Right kidney (tissue), 9 donors: ENCODE data around the gene NOVA1.
A peak's percentile ranks its signal among the peaks of the same experiment; 100 is the strongest.
"Not testable (repeated sequence)": the region's sequence is repeated elsewhere in the genome, so short reads cannot be mapped to it uniquely, and the experiment has no call there.

ENCODE experiments used
- DNase-seq: peaks from one replicate; pipeline ENCODE4 v3.0.0-alpha.2; 2016
- long read RNA-seq, 8 donors: transcript quantifications; one replicate each; lab custom pipeline, GENCODE V29; 2026

The NOVA1 gene, protein sequence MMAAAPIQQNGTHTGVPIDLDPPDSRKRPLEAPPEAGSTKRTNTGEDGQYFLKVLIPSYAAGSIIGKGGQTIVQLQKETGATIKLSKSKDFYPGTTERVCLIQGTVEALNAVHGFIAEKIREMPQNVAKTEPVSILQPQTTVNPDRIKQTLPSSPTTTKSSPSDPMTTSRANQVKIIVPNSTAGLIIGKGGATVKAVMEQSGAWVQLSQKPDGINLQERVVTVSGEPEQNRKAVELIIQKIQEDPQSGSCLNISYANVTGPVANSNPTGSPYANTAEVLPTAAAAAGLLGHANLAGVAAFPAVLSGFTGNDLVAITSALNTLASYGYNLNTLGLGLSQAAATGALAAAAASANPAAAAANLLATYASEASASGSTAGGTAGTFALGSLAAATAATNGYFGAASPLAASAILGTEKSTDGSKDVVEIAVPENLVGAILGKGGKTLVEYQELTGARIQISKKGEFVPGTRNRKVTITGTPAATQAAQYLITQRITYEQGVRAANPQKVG
- long read RNA-seq, donor 1, full-length matches to known transcripts = 2 of 2 reads
- long read RNA-seq, donor 1, partial matches to known transcripts = 0 of 2 reads
- long read RNA-seq, donor 1, other reads (novel, unspliced or antisense) = 0 of 2 reads
- long read RNA-seq, donor 2, full-length matches to known transcripts = 3 of 3 reads
- long read RNA-seq, donor 2, partial matches to known transcripts = 0 of 3 reads
- long read RNA-seq, donor 2, other reads (novel, unspliced or antisense) = 0 of 3 reads
- long read RNA-seq, donor 3, partial matches to known transcripts = 0 of 4 reads
- long read RNA-seq, donor 3, other reads (novel, unspliced or antisense) = 0 of 4 reads
- long read RNA-seq, donor 4, partial matches to known transcripts = 0 of 5 reads
- long read RNA-seq, donor 4, other reads (novel, unspliced or antisense) = 0 of 5 reads
- long read RNA-seq, donor 5, partial matches to known transcripts = 0 of 3 reads
- long read RNA-seq, donor 5, other reads (novel, unspliced or antisense) = 0 of 3 reads
- long read RNA-seq, donor 6, partial matches to known transcripts = 0 of 6 reads
- long read RNA-seq, donor 6, other reads (novel, unspliced or antisense) = 0 of 6 reads
- long read RNA-seq, donor 7 = 0 reads
- long read RNA-seq, donor 8, partial matches to known transcripts = 0 of 5 reads
- long read RNA-seq, donor 8, other reads (novel, unspliced or antisense) = 0 of 5 reads

DNA sequence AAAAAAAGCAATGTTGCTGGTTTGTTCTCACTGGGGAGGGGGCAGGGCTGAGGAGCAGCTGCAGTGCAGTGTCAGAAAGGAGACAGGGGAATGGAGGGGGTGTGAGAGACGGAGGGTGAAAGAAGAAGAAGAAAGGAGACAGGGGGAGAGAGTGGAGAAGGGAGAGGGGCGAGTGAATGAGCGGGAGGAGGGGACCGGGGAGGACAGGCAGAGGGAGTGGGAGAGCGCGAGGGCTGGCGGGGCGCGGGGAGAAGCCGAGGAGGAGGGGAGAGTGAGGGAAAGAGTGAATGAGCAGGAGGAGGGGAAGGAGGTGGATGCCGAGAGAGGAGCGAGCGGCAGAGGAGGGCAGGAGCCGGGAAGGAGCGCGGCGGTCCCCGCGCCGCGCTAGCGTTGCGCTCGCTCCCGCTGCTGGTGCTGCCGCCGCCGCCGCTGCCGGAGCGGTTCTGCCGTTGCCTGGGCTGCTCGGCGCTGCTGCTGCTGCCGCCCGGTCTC lies at the start of gene NOVA1:
NOVA1 (minus strand) TSS at position 445 of the 492 bp plus-strand sequence. CDS start 597 bp downstream, outside the sequence.
- peak; percentile 88 for DNase-seq

DNA sequence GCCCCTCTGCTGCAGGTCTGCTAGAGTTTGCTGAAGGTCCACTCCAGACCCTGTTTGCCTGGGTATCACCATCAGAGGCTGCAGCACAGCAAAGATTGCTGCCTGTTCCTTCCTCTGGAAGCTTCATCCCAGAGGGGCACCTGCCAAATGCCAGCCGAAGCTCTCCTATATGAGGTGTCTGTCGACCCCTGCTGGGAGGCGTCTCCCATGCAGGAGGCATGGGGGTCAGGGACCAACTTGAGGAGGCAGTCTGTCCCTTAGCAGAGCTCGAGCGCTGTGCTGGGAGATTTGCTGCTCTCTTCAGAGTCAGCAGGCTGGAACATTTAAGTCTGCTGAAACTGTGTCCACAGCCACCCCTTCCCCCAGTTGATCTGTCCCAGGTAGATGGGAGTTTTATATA lies 47.2 kb upstream of the NOVA1 start:
- DNase-seq = not testable (repeated sequence)

DNA sequence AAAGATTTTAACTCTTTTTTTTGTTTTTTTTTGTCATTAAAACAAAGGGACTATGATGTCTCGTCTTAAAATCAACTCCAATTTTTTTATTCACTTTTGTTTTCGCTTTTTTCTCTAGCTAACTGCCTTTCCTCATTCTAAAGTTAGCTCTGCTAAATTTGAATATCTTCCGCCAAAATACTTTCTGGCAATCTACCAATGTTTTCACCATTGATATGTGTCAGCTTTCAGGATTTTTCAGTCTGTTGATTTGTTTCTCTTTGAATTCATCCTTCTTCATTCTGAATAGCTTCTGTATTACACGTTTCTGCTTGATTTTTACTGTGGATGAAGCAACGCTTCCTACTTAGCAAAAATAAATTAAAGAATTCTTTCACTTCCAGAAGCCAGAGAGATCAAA lies 38.7 kb upstream of the NOVA1 start:
- no peak for DNase-seq

DNA sequence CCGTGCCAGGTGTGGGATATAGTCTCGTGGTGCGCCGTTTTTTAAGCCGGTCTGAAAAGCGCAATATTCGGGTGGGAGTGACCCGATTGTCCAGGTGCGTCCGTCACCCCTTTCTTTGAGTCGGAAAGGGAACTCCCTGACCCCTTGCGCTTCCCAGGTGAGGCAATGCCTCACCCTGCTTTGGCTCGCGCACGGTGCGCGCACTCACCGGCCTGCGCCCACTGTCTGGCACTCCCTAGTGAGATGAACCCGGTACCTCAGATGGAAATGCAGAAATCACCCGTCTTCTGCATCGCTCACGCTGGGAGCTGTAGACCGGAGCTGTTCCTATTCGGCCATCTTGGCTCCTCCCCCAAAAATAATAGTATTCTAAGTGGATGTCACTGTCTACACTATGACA lies 37.1 kb upstream of the NOVA1 start:
- not testable (repeated sequence) for DNase-seq

DNA sequence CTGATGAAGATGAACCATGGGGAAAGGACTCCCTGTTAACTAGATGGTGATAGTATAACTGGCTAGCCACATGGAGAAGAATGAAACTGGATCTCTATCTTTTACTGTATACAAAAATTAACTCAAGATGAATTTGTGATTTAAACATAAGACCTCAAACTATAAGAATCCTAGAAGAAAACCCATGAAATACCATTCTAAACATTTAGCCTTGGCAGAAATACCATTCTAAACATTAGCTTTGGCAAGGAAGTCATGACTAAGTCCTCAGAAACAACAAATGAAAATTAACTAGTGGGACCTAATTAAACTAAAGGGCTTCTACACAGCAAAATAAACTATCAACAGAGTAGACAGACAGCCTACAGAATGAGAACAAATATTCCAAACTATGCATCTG lies 28.4 kb upstream of the NOVA1 start:
- DNase-seq = no peak

DNA sequence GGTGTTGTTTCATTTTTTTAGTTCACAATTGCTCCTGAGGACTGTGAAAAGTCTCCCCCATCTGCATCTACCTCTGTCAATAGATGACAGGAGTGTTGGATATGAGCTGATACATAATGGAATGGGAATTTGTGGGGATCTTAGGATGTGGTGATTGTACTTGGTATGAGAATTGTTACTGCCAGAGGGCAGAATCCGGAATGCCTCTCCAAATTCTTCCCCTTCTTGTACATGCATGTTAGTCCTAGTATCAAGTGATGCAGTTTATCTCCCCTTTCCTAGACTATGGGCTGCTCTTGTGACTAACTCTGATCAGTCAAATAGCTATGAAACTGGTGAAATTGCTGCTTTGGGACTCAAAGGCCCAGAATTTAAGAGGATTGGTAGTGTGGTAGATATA lies 24.8 kb upstream of the NOVA1 start:
- DNase-seq = no peak

DNA sequence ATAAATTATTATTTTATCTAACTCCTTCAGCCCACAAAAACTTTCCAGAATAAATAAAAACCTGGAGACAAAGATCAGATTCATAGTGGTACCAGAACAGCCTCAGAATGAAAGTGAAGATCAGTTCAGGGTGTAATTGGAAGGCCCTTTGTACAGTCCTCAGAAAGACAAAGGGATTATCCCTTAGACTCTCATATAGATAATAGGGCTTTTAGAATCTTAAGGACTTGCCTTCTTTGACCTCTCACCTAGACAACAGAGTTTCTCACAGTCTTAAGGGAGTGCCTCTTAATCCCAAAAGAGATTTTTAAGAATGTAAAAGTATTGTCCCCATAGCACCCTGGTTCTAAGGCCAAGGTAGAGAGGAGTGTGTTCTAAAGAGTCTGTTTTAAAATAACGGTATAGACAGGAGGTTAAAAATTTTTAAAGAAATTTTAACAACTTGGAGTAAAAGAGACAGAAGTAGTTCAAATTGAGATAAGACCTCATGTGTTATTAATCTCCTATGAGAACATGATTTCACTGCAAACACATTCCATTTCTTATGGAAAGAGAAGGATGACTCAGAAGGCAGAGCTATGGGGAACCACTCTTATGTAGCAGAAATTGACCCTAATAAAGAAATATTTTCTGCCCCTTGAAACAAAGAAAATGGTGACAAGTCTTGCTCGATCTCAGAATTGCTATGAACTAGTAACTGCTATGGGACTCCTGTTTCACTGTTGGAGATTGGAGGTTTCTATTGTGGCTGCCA lies 24.2 kb upstream of the NOVA1 start:
- no peak for DNase-seq

DNA sequence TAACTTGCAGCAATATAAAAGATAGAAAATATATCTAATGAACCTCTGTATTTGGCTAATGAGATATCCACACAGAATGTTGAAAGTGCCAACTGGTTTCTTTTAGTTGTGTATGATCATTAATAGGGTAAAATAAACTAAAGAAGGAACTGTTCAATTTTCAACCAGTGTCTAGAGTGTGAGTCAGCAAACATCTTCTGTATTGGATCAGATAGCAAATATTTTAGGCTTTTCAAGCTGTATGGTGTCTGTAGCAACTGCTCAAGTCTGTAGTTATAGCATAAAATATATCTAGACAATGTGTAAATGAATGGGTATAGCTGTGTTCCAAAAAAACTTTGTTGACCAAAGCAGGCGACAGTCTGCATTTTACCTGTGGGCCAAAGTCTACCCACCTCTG lies 23.5 kb upstream of the NOVA1 start:
- DNase-seq = no peak

DNA sequence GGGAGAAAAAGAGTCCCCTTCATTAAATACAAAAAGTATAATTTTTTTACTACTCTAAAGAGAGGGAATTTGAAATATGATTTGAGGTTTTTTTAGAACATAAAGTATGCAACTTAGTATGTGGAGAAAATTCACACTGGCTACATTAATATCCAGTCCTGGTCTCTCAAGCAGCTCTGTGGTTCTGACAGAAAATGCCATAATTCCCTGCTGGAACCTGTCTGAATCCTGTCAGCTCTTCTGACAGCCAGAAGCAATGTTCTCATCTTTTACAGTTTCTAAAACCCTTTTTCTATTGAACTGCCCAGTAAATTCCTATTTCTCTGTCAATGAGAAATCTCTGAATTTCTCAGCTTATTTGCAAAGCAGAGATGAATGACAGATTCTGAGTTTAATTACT lies 13.4 kb upstream of the NOVA1 start:
- no peak for DNase-seq

DNA sequence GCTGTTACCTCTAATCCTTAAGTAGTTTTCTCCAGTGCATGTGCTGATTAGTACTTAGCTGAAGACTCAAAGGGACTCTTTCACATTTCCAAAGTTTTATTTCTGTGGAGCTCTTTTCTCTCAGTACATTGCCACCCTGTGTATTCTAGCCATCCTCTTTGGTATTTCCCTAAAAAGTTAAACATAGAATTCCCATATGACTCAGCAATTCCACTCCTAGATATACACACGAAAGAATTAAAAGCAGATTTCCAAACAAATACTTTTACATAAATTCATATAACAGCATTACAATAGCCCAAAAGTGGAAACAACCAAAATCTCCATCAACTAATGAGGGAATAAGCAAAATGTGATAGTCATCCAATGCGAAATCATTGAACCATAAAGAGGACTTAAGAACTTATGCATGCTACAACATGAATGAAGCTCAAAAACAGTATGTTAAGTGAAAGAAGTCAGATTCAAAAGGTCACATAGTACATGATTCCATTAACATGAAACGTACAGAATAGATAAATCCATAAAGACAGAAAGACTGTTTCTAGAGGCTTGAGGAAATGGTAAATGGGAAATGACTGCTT lies 9.0 kb upstream of the NOVA1 start:
- DNase-seq = no peak

DNA sequence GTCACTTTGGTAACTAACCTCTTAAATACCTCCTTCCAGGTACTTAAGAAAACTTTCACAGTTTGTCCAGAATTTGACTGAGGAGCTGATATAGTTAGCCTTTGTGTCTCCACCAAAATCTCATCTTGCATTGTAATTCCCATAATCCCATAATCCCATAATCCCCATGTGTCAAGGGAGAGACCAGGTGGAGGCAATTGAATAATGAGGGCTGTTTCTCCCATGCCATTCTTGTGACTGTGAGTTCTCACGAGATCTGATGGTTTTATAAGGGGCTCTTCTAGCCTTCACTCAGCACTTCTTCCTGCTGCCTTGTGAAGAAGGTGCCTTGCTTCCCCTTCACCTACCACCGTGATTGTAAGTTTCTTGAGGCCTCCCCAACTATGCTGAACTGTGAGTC lies 7.8 kb upstream of the NOVA1 start:
- DNase-seq = no peak

DNA sequence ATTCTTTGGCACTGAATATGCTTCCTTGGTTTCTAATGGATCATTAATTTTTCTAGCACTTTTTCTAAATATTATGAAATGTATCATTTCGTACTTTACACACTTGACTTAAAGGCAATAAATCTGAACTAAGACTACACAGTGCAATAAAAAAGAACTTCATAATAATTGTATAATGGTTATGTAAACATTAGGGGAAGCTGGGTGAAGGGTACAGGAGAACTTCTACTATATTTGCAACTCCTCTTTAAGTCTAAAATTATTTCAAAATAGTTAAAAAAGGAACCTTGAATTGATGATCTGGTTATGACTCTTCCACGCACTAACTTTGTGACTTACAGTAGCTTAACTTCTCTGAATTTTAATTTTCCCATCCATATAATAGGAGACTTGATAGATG lies 5.1 kb upstream of the NOVA1 start:
- no peak for DNase-seq

DNA sequence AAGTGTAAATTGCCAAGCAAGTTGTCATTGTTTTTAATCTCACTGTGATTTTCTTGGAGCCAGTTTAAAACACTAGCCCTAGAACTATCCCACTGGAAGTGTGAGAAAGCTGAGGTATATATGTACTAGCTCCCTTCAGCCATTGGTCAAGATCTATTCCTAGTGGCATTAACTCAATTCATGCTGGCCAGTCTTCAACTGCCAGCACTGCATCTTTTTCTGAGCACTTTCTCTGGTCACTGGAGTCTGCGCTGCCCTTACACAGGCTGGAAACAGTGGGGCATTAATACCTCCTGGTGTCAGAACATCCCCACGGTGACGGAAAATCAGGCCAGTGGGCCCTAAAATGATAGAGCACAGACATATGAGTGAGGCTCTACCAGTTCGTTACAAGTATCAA lies 4.0 kb upstream of the NOVA1 start:
- DNase-seq = no peak

DNA sequence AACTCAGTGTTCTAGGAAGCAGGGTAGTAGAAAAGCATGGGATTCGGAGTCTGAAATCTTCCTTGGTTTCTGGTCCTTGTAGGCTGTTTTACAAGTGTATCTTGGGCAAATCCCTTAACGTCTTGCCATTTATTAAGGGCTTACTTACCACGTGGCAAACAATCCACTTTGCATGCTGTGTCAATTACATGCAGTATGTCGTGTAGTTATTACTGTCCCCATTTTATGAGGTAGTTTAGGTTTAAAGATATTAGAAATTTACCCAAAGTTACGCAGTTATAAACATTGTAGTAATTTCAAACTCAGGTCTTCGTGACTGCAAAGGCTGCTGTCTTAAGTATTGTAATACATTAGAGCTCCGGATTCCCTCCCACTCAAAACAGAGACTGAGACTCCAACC lies 1.5 kb upstream of the NOVA1 start:
- no peak for DNase-seq

DNA sequence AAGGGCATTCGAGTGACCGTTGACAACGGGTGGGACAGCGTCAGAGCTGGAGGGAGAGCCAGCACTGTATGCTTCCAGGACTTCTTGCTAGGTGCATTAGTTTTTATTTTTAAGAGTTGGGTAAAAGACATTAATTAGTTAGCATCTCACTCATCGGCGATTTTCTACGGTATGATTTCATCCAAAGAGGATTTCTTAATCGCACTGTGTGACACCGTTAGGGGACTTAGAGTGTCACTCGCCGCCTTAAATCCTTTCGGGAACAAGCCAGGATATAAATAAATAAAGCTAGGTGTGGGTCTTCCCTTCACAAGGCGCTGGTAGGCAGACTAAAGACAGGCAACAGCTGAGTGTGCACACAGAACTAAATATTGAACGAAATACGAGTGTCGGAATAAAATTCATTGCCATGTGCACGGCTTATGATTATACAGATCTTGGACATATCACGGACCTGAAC lies 869 bp upstream of the NOVA1 start:
- DNase-seq = no peak

DNA sequence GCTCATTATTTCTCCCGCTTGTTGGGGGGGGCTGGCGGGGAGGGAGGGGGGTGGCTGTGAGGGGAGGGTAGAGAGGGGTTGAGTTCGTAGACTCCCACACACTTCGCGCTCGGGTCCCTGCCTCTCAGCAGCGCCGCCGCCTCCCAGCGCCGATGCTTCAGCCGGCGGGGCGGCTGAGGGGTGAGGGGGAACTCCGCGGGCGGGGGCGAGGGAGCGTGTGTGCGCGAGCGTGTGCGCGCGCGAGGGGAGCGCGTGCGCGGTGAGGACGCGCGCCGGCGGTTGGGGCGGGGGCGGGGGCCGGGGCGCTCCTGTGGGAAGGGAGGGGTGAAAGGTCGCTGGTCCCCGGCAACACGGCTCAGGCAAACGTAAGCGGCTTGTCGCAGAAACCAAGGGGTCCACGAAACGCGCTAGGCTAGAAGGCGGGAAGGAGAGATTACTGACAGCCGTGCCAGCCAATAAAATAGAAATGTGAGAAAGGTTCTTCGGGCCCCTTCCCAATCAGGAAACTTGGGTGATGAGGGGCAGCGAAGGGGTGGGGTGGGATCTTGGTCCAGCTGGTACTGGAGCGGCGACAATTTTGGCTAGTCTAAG lies 343 bp upstream of the NOVA1 start:
- peak; percentile 83 for DNase-seq

DNA sequence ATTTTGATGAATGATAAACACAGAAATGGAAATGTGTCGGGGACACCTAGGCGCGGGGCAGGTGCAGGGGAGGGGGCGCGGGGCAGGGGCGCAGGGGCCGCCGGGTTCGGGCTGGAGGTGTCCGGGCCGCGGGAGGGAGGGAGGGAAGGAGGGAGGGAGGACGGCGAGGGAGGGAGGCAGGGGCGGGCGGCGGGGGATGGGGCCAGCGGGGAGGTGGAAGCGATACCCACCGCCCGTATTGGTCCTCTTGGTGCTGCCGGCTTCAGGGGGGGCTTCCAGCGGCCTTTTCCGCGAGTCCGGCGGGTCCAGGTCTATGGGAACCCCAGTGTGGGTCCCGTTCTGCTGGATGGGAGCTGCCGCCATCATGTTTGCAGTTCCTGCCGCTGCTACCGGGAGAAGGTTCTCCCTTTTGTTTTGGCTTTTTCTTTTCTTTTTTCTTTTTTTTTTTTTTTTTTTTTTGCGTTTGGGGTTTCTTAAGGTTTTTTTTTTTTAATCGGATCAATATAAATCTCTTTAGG lies 703 bp downstream of the NOVA1 start:
- peak; percentile 61 for DNase-seq

DNA sequence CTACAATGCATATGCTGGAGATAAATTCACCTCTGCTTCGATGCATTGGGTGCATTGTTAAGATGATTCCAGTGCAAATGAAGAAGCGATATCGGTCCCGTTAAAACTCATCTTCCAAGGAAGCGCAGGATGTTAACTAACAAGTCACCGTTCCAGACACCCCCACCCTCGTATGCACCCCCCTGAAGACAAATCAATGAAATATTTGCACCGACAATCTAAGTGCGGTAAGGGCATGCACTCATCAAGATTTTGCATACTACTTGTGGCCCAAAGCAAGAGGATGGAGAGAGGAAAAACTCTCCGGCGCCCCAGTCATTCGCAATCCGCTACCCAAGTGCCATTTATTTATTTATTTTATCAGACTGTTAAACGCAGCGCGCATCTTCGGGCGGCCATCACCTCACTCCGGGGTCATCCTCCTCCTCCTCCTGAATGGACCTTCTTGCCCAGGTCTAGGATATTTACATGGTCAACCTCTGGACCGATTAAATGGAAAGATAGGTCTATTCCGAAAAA lies 1.2 kb downstream of the NOVA1 start:
- peak; percentile 73 for DNase-seq

DNA sequence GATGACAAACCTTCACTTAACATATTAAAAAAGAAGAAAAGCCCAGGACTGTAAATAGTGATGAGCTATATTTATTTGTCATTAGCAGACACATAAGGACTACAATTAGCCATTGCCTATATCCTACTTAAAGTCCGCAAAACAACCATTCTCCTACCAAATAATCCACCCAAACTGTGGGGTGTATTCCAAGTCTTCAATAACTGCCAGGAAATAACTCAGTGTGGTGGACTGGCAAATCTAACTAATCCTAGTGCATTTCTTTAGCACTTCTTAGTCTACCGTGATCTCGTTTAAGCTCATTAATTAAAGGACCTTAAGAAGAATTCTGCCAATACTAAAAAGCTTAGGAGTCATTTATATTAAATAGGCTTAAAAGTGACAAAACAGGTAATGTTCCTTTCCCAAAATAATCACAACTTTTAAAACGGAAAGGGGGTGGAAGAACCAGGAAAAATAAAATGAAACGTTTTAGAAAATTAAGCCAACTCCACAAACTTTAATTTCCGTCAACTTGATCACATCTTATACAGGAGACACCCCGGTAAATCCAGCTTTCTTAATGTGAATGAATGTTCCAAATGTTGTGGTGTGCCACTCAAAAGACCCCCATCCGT lies 1.8 kb downstream of the NOVA1 start:
- peak; percentile 6 for DNase-seq
